ENCODE measurements around the gene HIPK1. TPM values are rescaled to one million over a fixed set of nuclear protein-coding genes. Genes with fewer than 3 reads are reported as not detected.
A peak's percentile ranks its signal among the peaks of the same experiment; 100 is the strongest.

Gene HIPK1
- total RNA-seq, 1 experiment from 2014 or later: 40.1 TPM

- TF ChIP-seq REST (IDR thresholded peaks at IDR 0.05; ENCODE audit: low read depth): no peak
- peak; percentile 64 for TF ChIP-seq POLR2AphosphoS5 (IDR thresholded peaks at IDR 0.05; ENCODE audit: low read depth, low read length)
- TF ChIP-seq EZH2phosphoT487 (IDR thresholded peaks at IDR 0.05; ENCODE audit: borderline replicate concordance): no peak
- TF ChIP-seq EGR1 (IDR thresholded peaks at IDR 0.05; ENCODE audit: low read depth): peak; percentile 71
- TF ChIP-seq SRF (IDR thresholded peaks at IDR 0.05; ENCODE audit: low read depth): peak; percentile 80
- peak; percentile 82 for TF ChIP-seq SIN3A (IDR thresholded peaks at IDR 0.05; ENCODE audit: low read depth)
Measured at GRCh38 chr1:113928941-113929749, at the start of gene HIPK1 (continued).

GRCh38 chr1:113879739-113880038 is 49.4 kb upstream of the HIPK1 start:
- Histone ChIP-seq H3K9me2 (ENCODE audit: insufficient read depth) (no peaks in the 10 kb centered on the region), H3K9me3 (ENCODE audit: control insufficient read depth in 1 of 2, insufficient read depth in 1 of 2, low read depth in 1 of 2, low read length in 2 of 2) (no peaks in the 10 kb centered on the region), H3K27me3 (ENCODE audit: insufficient read depth, low read length) (no peaks in the 10 kb centered on the region), H4K20me1 (ENCODE audit: insufficient read depth) (no peaks in the 10 kb centered on the region), H3K4me1 (ENCODE audit: control insufficient read depth in 1 of 2, insufficient read depth in 2 of 2, low read length in 2 of 2) (no peaks in the 10 kb centered on the region), H3K36me3 (ENCODE audit: control insufficient read depth in 1 of 2, insufficient read depth in 2 of 2, low read length in 2 of 2) (no peaks in the 10 kb centered on the region), H3K79me2 (ENCODE audit: insufficient read depth, low read length) (no peaks in the 10 kb centered on the region), H3K4me2 (ENCODE audit: low read length) (no peak overlapping the region), H3K27ac (ENCODE audit: low read depth, low read length) (no peak overlapping the region), H3K4me3 (replicated peaks in 1 of 2; ENCODE audit: low read depth in 1 of 2, low read length in 2 of 2) (no peak overlapping the region), H2AFZ (ENCODE audit: low read depth, low read length, poor library complexity, severe bottlenecking) (no peak overlapping the region), H3K9ac (ENCODE audit: low read length) (no peak overlapping the region)
- TF ChIP-seq CTCF (IDR thresholded peaks at IDR 0.05 in 2 of 3, conservative IDR thresholded peaks at IDR 0.05 in 1 of 3; ENCODE audit: borderline replicate concordance in 1 of 3, insufficient read depth in 1 of 3, low read depth in 2 of 3, low read length in 2 of 3): no peak
- no peak for TF ChIP-seq SIN3A (IDR thresholded peaks at IDR 0.05; ENCODE audit: low read depth)
- TF ChIP-seq ZFX (IDR thresholded peaks at IDR 0.05): no peak
- RAD21 ChIA-PET (ENCODE audit: low non-redundant PET in 1 of 2, low total read pairs in 2 of 2, uncharacterized antibody in 2 of 2, unreplicated experiment in 2 of 2): no interaction called here
- no peak for ATAC-seq
- POLR2A ChIA-PET: no interaction called here
- no peak for DNase-seq (ENCODE audit: low read depth, low spot score)
- CTCF ChIA-PET: no interaction called here
- intact Hi-C loops (cut with micrococcal nuclease): no loop called here
- no TSS peak for BruUV-seq (replicated peaks)
